IMR-90 (cell line): ENCODE measurements around the gene PTGER2.

ENCODE experiments used
- FOS ChIP-seq: fragments of 150-350 bp; IDR thresholded peaks from 2 replicates; pipeline ENCODE4 v1.6.1; 2016; ENCODE audit warnings: low read depth, low read length
- MAFK ChIP-seq: IDR thresholded peaks from 2 replicates; pipeline ENCODE4 v1.6.1; 2012; ENCODE audit warnings: low read depth, low read length, improper control_type of control experiment
- MAZ ChIP-seq: IDR thresholded peaks from 2 replicates; pipeline ENCODE4 v1.6.1; 2012; ENCODE audit warnings: low read depth, mild to moderate bottlenecking, low read length, improper control_type of control experiment, moderate library complexity, borderline replicate concordance
- POLR2A ChIP-seq: IDR thresholded peaks from 2 replicates; pipeline ENCODE4 v1.6.1; 2012; ENCODE audit warnings: mild to moderate bottlenecking, low read depth, low read length
- RAD21 ChIP-seq: IDR thresholded peaks from 2 replicates; pipeline ENCODE4 v1.6.1; 2012; ENCODE audit warnings: low read length, improper control_type of control experiment
- RFX5 ChIP-seq: IDR thresholded peaks from 2 replicates; pipeline ENCODE4 v1.8.0; 2012; ENCODE audit warnings: low read depth, mild to moderate bottlenecking, low read length, moderate library complexity
- TF ChIP-seq, protein P1 (sequence below): conservative IDR thresholded peaks from 2 replicates; pipeline ENCODE4 v1.5.1; 2012; ENCODE audit warnings: mild to moderate bottlenecking, low read depth, low read length, improper control_type of control experiment

- TF ChIP-seq, protein P1, sequence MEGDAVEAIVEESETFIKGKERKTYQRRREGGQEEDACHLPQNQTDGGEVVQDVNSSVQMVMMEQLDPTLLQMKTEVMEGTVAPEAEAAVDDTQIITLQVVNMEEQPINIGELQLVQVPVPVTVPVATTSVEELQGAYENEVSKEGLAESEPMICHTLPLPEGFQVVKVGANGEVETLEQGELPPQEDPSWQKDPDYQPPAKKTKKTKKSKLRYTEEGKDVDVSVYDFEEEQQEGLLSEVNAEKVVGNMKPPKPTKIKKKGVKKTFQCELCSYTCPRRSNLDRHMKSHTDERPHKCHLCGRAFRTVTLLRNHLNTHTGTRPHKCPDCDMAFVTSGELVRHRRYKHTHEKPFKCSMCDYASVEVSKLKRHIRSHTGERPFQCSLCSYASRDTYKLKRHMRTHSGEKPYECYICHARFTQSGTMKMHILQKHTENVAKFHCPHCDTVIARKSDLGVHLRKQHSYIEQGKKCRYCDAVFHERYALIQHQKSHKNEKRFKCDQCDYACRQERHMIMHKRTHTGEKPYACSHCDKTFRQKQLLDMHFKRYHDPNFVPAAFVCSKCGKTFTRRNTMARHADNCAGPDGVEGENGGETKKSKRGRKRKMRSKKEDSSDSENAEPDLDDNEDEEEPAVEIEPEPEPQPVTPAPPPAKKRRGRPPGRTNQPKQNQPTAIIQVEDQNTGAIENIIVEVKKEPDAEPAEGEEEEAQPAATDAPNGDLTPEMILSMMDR: no peak
- TF ChIP-seq POLR2A: no peak
- TF ChIP-seq MAFK: no peak
- no peak for TF ChIP-seq MAZ
- no peak for TF ChIP-seq RAD21
- TF ChIP-seq RFX5: no peak
- TF ChIP-seq FOS: no peak
Observed at GRCh38 chr14:52352569-52352968, 38.5 kb downstream of the PTGER2 start.
